Measurements from ENCODE around the gene AP5M1.

GRCh38 chr14:57277062-57277461, 8.3 kb downstream of the AP5M1 start:
- TF ChIP-seq CTCF (IDR thresholded peaks at IDR 0.05; ENCODE audit: poor library complexity, severe bottlenecking) (no peak), TAF1 (IDR thresholded peaks at IDR 0.05; ENCODE audit: low read depth) (no peak), REST (IDR thresholded peaks at IDR 0.05; ENCODE audit: borderline replicate concordance) (no peak), POLR2AphosphoS5 (IDR thresholded peaks at IDR 0.05) (no peak), EZH2 (IDR thresholded peaks at IDR 0.05; ENCODE audit: borderline replicate concordance, insufficient read depth, low read length, poor library complexity, severe bottlenecking) (no peak), SMC3 (conservative IDR thresholded peaks at IDR 0.05; ENCODE audit: poor library complexity) (no peak), MXI1 (conservative IDR thresholded peaks at IDR 0.05; ENCODE audit: poor library complexity, severe bottlenecking) (no peak), RAD21 (conservative IDR thresholded peaks at IDR 0.05) (no peak), EP300 (conservative IDR thresholded peaks at IDR 0.05; ENCODE audit: poor library complexity, severe bottlenecking) (no peak)

All from neural cell (in vitro differentiated cells).